Neuron (in vitro differentiated cells): ENCODE results near the gene DCAF6.
"Not testable (repeated sequence)": the region's sequence is repeated elsewhere in the genome, so short reads cannot be mapped to it uniquely, and the experiment has no call there.

Experiments used
- H2AFZ ChIP-seq: one replicate; pipeline ENCODE4 v1.6.1; 2013; ENCODE audit warnings: low read depth, mild to moderate bottlenecking, inconsistent platforms, low read length, moderate library complexity
- H3K27me3 ChIP-seq: one replicate; pipeline ENCODE4 v1.6.1; 2013; ENCODE audit warnings: low read length; ENCODE audit not compliant: insufficient read depth
- H3K36me3 ChIP-seq: one replicate; pipeline ENCODE4 v1.6.1; 2013; ENCODE audit warnings: low read length; ENCODE audit not compliant: insufficient read depth
- H3K4me1 ChIP-seq: one replicate; pipeline ENCODE4 v1.6.1; 2013; ENCODE audit warnings: low read length; ENCODE audit not compliant: insufficient read depth
- H3K4me3 ChIP-seq: 2 replicates; pipeline ENCODE4 v1.5.1; 2013; ENCODE audit warnings: mild to moderate bottlenecking, low read length, moderate library complexity
- H3K9me3 ChIP-seq: one replicate; pipeline ENCODE4 v1.6.1; 2013; ENCODE audit warnings: low read length

Gene DCAF6

GRCh38 chr1:167928919-167929318, 7.6 kb upstream of the DCAF6 start:
- H3K27me3 ChIP-seq, H3K9me3 ChIP-seq, H2AFZ ChIP-seq, H3K36me3 ChIP-seq, H3K4me3 ChIP-seq, H3K4me1 ChIP-seq: not testable (repeated sequence)

GRCh38 chr1:167929725-167930124, 6.8 kb upstream of the DCAF6 start:
- Histone ChIP-seq H3K4me3 (no peak overlapping the region), H2AFZ (no peak overlapping the region), H3K36me3 (no peaks in the 10 kb centered on the region)

GRCh38 chr1:167933788-167934187, 2.7 kb upstream of the DCAF6 start:
- Histone ChIP-seq H3K4me1 (peaks cover 22% of the 10 kb centered on the region), H3K9me3 (no peaks in the 10 kb centered on the region), H3K4me3 (no peak overlapping the region), H2AFZ (no peak overlapping the region), H3K36me3 (no peaks in the 10 kb centered on the region), H3K27me3 (no peaks in the 10 kb centered on the region)

More at GRCh38 chr1:167929725-167930124, 6.8 kb upstream of the DCAF6 start:
- Histone ChIP-seq H3K9me3 (no peaks in the 10 kb centered on the region), H3K27me3 (no peaks in the 10 kb centered on the region), H3K4me1 (peaks cover 9% of the 10 kb centered on the region)

GRCh38 chr1:167934426-167935215, 1.9 kb upstream of the DCAF6 start:
- Histone ChIP-seq H3K4me1 (peaks cover 22% of the 10 kb centered on the region), H3K4me3 (peak overlapping the region; percentile 59), H3K9me3 (no peaks in the 10 kb centered on the region), H3K36me3 (no peaks in the 10 kb centered on the region), H2AFZ (peak overlapping the region; percentile 52), H3K27me3 (no peaks in the 10 kb centered on the region)

GRCh38 chr1:167935216-167936067, 1.0 kb upstream of the DCAF6 start:
- Histone ChIP-seq H2AFZ (peak overlapping the region; percentile 52), H3K4me3 (peak overlapping the region; percentile 59), H3K27me3 (no peaks in the 10 kb centered on the region), H3K9me3 (no peaks in the 10 kb centered on the region), H3K36me3 (no peaks in the 10 kb centered on the region), H3K4me1 (peaks cover 22% of the 10 kb centered on the region)

- H3K36me3 ChIP-seq = no peaks in the 10 kb centered on the region
- no peaks in the 10 kb centered on the region for H3K9me3 ChIP-seq
- H3K4me1 ChIP-seq = peaks cover 22% of the 10 kb centered on the region
Observed at GRCh38 chr1:167936930-167937708, 636 bp downstream of the DCAF6 start, which contains the start of gene MPC2. Gene MPC2 (minus strand): TSS chr1:167937072. CDS start chr1:167935841, 1,231 bp downstream.

GRCh38 chr1:167937709-167938010, 1.2 kb downstream of the DCAF6 start:
- Histone ChIP-seq H3K27me3 (no peaks in the 10 kb centered on the region), H3K4me1 (peaks cover 22% of the 10 kb centered on the region), H3K9me3 (no peaks in the 10 kb centered on the region), H3K36me3 (no peaks in the 10 kb centered on the region), H2AFZ (peak overlapping the region; percentile 52), H3K4me3 (peak overlapping the region; percentile 59)

More at GRCh38 chr1:167936930-167937708, 636 bp downstream of the DCAF6 start, which contains the start of gene MPC2:
- Histone ChIP-seq H3K27me3 (no peaks in the 10 kb centered on the region), H2AFZ (peak within 1 kb of the TSS; percentile 52), H3K4me3 (peak within 1 kb of the TSS; percentile 59)

- H3K9me3 ChIP-seq = no peaks in the 10 kb centered on the region
- peaks cover 22% of the 10 kb centered on the region for H3K4me1 ChIP-seq
- H3K27me3 ChIP-seq = no peaks in the 10 kb centered on the region
- no peaks in the 10 kb centered on the region for H3K36me3 ChIP-seq
- peak overlapping the region; percentile 52 for H2AFZ ChIP-seq
- H3K4me3 ChIP-seq = peak overlapping the region; percentile 59
Observed at GRCh38 chr1:167938080-167938636, 1.7 kb downstream of the DCAF6 start.

- no peak overlapping the region for H3K4me3 ChIP-seq
- no peaks in the 10 kb centered on the region for H3K27me3 ChIP-seq
- peaks cover 12% of the 10 kb centered on the region for H3K4me1 ChIP-seq
- H3K36me3 ChIP-seq = no peaks in the 10 kb centered on the region
- H3K9me3 ChIP-seq = no peaks in the 10 kb centered on the region
- H2AFZ ChIP-seq = no peak overlapping the region
Observed at GRCh38 chr1:167940264-167940663, 3.8 kb downstream of the DCAF6 start.

GRCh38 chr1:167943541-167943940, 7.1 kb downstream of the DCAF6 start:
- Histone ChIP-seq H3K9me3 (no peaks in the 10 kb centered on the region), H3K4me3 (no peak overlapping the region), H2AFZ (no peak overlapping the region), H3K36me3 (no peaks in the 10 kb centered on the region), H3K4me1 (no peaks in the 10 kb centered on the region), H3K27me3 (no peaks in the 10 kb centered on the region)

GRCh38 chr1:167947733-167948132, 11.2 kb downstream of the DCAF6 start:
- Histone ChIP-seq H3K27me3 (no peaks in the 10 kb centered on the region), H3K4me3 (no peak overlapping the region), H3K4me1 (no peaks in the 10 kb centered on the region), H3K36me3 (peaks cover 4% of the 10 kb centered on the region), H2AFZ (no peak overlapping the region), H3K9me3 (no peaks in the 10 kb centered on the region)

- Histone ChIP-seq H3K4me1 (no peaks in the 10 kb centered on the region), H3K4me3 (no peak overlapping the region), H3K27me3 (no peaks in the 10 kb centered on the region), H3K9me3 (no peaks in the 10 kb centered on the region), H3K36me3 (peaks cover 9% of the 10 kb centered on the region), H2AFZ (no peak overlapping the region)
Observed at GRCh38 chr1:167949785-167950184, 13.3 kb downstream of the DCAF6 start.
